ENCODE data around the gene KIF16B. TPM values are rescaled to one million over a fixed set of nuclear protein-coding genes. Genes with fewer than 3 reads are reported as not detected.

Gene KIF16B
- total RNA-seq, 1 donor = 13.4 TPM

DNA sequence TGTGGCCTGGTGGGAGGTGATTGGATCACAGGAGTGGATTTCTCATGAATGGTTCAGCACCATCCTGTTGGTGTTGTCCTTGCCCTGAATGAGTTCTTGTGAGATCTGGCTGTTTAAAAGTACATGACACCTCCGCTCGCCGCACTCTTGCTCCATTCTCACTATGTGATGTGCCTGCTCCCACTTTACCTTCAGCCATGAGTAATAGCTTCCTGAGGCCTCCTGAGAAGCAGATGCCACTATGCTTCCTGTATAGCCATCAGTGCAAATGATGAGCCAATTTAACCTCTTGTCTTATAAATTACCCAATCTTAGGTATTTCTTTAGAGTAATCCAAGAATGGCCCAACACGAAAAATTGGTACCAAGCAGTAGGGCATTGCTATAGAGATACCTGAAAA, 34.5 kb downstream of the KIF16B start:
- no peak for DNase-seq (ENCODE audit: low read depth)
- TF ChIP-seq, protein P1, sequence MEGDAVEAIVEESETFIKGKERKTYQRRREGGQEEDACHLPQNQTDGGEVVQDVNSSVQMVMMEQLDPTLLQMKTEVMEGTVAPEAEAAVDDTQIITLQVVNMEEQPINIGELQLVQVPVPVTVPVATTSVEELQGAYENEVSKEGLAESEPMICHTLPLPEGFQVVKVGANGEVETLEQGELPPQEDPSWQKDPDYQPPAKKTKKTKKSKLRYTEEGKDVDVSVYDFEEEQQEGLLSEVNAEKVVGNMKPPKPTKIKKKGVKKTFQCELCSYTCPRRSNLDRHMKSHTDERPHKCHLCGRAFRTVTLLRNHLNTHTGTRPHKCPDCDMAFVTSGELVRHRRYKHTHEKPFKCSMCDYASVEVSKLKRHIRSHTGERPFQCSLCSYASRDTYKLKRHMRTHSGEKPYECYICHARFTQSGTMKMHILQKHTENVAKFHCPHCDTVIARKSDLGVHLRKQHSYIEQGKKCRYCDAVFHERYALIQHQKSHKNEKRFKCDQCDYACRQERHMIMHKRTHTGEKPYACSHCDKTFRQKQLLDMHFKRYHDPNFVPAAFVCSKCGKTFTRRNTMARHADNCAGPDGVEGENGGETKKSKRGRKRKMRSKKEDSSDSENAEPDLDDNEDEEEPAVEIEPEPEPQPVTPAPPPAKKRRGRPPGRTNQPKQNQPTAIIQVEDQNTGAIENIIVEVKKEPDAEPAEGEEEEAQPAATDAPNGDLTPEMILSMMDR (IDR thresholded peaks at IDR 0.05; ENCODE audit: insufficient read depth, low read depth, low read length) = no peak
- no peak overlapping the region for H3K4me3 ChIP-seq (ENCODE audit: low read depth, low read length)

DNA sequence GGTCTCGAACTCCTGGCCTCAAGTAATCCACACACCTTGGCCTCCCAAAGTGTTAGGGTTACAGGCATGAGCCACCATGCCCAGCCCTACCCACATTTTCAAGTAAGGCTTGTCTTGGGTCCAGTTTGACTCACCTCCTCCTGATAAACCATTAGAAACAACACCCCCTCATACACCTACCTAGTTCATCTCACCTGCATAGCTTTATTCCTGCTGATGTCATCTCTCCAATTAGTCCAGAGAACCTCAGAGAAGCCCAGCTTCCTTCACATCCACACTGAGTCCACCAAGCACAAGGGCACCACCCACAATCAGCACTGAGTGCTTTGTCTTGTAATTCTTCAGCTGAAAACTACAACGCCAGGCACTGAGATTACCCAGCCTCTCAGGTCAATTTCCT, 35.3 kb downstream of the KIF16B start:
- no peak for DNase-seq (ENCODE audit: low read depth)
- TF ChIP-seq, protein P1 (IDR thresholded peaks at IDR 0.05; ENCODE audit: insufficient read depth, low read depth, low read length) = no peak
- no peak overlapping the region for H3K4me3 ChIP-seq (ENCODE audit: low read depth, low read length)

DNA sequence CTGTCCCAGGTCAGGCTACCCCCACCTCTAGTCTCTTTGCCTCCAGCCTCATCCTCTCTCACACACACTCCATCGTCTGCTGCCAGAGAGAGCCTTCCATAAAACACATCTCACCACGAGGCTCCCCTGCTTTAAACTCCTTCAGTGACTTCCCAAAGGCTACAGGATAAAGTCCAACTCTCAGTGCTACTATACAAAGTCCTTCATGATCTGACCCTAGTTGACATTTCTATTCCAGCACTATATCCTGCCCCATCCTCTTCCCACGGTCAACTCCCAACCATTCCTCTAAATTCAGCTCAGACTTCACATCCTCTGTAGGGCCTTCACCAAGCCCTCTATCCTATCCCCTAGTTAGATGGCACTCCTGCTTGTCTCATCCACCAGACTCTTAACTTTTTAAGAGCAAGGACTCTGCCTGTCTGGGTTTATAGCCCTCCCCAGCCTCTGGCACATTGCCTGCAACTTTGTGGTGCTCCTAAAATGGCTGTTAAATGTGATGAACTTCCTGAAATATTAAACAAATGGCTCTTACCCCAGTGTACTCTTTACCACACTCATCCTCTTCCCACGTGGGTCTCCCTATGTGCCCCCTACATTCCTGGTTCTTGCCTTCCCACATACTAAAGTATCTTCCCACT, 36.1 kb downstream of the KIF16B start:
- no peak overlapping the region for H3K4me3 ChIP-seq (ENCODE audit: low read depth, low read length)
- TF ChIP-seq, protein P1 (IDR thresholded peaks at IDR 0.05; ENCODE audit: insufficient read depth, low read depth, low read length) = no peak
- peak; percentile 19 for DNase-seq (ENCODE audit: low read depth)

DNA sequence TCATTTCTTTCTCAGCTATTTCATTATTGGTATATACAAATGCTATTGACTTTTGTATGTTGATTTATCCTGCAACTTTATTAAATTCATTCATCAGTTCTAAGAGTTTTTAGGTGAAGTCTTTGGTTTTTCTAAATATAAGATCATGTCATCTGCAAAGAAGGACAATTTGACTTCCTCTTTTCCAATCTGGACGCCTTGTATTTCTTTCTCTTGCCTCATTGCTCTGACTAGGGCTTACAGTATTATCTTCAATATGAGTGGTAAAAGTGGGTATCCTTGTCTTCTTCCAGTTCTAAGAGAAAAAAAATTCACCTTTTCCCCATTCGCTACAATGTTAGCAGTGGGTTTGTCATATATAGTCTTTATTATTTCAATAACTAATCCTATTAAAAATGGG, 38.0 kb downstream of the KIF16B start:
- TF ChIP-seq, protein P1 (IDR thresholded peaks at IDR 0.05; ENCODE audit: insufficient read depth, low read depth, low read length) = no peak
- no peak for DNase-seq (ENCODE audit: low read depth)
- H3K4me3 ChIP-seq (ENCODE audit: low read depth, low read length) = no peak overlapping the region

DNA sequence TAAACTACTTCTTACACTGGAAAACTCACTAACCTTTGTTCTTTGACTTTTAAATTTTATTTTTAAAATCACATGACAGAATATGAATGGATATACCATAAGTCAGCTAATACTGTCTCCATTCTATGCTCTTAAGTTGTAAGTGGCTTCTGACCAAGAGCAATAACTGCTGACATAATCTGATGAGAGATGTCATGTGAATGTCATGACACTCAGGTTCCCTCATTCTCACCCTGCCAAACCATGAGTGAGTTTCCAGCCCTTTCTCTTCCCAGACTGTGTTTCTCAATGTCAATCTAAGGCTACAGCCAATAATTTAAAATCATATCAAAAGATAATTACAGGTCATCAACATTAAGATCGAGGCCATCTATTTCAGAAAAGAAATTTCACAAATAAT, 39.7 kb downstream of the KIF16B start:
- DNase-seq (ENCODE audit: low read depth) = no peak
- TF ChIP-seq, protein P1 (IDR thresholded peaks at IDR 0.05; ENCODE audit: insufficient read depth, low read depth, low read length) = no peak
- H3K4me3 ChIP-seq (ENCODE audit: low read depth, low read length) = no peak overlapping the region

DNA sequence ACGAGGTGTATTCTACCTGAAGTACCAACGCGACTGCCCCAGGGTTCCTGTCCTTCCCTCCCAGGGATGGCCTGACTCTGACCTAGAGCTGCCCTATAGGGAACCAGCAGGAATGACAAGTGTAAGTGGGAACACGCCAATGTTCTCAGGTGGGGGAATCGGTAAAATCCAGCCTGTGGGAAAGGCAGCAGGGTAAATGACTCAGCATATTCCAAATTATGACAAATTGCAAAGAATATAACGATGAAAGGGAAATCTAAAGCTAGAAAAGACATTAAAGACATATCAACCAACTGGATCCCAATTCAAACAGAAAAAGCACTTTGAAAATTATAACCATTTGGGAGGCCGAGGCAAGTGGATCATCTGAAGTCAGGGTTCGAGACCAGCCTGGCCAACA, 41.8 kb downstream of the KIF16B start:
- TF ChIP-seq, protein P1 (IDR thresholded peaks at IDR 0.05; ENCODE audit: insufficient read depth, low read depth, low read length) = no peak
- no peak for DNase-seq (ENCODE audit: low read depth)
- no peak overlapping the region for H3K4me3 ChIP-seq (ENCODE audit: low read depth, low read length)

DNA sequence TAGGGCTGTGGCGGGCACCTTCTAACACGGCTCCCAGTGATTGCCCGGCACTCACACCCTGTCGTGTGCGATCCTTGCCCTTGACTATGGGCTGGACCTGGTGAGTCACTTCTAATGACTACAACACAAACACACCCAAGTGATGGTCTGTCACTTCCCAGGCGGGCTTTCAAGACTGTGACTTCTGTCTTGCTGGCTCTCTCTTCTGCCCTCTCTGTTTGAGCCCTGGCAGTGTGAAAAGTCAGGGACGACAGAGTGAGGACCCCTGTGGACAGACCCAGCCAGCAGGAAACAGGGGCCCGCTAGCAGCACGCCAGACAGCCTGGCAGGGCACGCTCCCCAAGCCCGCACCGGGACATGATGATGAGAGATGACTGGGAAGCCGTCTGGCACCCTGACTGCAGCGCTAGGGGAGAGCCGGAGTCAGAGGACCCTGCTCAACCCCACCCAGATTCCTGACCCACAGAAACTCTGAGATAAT, 43.0 kb downstream of the KIF16B start:
- DNase-seq (ENCODE audit: low read depth) = peak; percentile 28
- TF ChIP-seq, protein P1 (IDR thresholded peaks at IDR 0.05; ENCODE audit: insufficient read depth, low read depth, low read length) = no peak
- no peak overlapping the region for H3K4me3 ChIP-seq (ENCODE audit: low read depth, low read length)
